ENCODE data around the gene SLC35E3.

Gene SLC35E3

GRCh38 chr12:68771223-68771925 is 25.4 kb downstream of the SLC35E3 start:
- no peak for DNase-seq

DNA sequence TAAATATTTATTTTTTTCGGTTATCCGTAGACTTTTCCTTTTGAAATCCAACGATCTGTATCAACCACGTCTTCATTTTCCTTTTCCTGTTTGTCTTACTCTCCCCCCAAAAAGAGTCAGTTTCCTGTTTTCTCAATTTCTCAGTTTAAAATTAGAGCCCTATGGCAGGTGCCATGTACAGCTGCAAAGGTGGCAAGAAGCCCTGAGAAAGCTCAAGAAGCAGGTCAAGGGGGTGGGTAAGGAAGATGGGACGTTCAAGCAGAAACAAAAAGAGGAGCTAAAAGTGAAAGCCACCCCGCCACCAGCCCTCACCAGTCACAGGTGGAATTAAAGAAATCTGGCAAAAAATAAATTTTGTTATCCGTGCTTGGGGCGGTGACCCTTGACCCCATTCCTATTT is 26.7 kb downstream of the SLC35E3 start:
- no peak for DNase-seq

DNA sequence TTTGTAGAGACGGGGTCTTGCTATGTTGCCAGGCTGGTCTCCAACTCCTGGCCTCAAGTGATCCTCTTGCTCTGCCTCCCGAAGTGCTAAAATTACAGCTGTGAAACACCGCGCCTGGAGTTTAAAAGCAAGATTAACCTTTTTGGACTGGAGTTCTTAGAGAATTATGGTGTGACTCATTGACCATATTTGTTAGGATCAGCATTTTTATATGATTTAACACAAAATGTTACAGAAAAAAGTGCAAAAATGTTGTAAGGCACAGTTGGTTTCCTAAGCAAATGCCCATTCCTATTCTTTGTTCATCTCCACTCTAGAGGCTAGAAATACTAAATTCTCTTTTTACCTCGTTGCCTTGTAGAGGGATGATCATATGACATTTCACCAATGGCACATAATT is 27.6 kb downstream of the SLC35E3 start:
- no peak for DNase-seq

DNA sequence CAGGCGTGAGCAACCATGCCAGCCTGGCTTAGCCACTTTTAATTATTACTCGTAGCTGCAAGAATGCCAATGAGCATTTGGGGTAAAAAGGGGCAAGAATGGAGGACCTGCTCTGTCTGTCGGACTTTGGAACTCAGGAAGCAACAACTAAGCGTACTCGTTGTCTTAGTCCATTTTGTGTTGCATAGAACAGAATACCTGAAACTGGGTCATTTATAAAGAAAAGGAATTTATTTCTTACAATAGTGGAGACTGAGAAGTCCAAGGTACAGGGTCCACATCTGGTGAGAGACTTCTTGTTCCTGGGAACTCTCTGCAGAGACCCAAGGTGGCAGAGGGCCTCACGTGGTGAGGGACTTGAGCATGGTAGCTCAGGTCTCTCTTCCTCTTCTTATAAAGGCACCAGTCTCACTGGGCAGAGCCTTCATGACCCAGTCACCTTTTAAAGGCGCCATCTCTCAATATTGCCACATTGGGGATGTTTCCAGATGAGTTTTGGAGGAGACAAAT is 29.2 kb downstream of the SLC35E3 start:
- no peak for DNase-seq

- DNase-seq = no peak
These were observed 31.1 kb downstream of the SLC35E3 start for GRCh38 chr12:68776976-68777610.

- DNase-seq = no peak
These were observed 33.3 kb downstream of the SLC35E3 start for GRCh38 chr12:68779280-68779679.

DNA sequence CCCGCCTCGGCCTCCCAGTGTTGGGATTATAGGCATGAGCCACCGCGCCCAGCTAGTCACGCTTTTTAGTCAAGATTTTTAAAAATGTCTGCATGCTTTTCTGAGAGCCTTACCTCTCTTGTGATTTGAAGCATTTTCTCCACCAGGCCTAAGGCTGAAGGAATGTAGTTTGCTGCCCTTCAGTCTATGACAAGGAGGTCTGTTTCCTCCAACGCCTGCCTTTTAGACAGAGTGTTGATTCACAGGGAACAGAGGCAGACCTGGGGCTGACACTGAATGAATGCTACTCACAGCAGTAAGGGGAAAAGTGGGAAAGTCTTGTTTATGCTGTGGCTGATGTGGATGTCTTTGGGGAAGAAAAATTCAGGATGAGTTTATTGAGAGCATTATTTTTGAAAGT is 34.8 kb downstream of the SLC35E3 start:
- no peak for DNase-seq

- no peak for DNase-seq
These were observed 35.8 kb downstream of the SLC35E3 start for GRCh38 chr12:68781728-68782127.

DNA sequence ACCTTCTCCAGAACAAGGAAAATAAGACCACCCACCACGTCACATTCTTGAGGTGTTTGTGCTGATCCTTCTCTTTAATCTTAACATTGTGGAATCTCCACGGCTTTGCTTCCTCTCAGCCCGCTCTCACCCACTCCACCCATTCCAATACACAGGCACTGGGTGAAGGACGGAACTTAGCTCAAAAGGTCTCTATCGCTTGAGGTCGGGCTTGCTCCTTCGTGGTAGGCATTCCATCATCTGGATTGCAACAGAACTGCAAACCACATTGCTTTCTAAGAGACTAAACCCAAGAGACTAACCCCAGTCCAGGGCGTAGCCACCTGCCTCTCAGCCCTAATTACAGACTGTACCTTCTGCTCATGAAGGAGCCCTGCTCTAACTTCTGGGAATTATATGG is 38.0 kb downstream of the SLC35E3 start:
- no peak for DNase-seq

GRCh38 chr12:68785358-68785757 is 39.4 kb downstream of the SLC35E3 start:
- DNase-seq = no peak

DNA sequence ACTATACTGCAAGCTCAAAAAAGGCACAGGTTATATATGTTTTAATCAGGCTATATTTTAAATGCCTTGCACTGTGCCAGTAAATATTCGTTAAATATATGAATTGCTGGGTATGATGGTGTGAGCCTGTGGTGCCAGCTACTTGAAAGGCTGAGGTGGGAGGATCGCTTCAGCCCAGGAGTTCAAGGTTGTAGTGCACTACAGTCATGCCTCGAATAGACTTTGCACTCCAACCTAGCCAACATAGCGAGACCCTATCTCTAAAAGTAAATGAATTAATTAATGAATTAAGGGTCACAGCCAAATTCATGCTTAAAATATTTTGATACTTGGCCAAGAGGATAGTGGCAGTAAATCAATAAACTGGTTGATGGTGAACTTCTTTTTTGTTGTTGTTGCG is 39.8 kb downstream of the SLC35E3 start:
- no peak for DNase-seq

GRCh38 chr12:68786929-68787328 is 41.0 kb downstream of the SLC35E3 start:
- DNase-seq = no peak

DNA sequence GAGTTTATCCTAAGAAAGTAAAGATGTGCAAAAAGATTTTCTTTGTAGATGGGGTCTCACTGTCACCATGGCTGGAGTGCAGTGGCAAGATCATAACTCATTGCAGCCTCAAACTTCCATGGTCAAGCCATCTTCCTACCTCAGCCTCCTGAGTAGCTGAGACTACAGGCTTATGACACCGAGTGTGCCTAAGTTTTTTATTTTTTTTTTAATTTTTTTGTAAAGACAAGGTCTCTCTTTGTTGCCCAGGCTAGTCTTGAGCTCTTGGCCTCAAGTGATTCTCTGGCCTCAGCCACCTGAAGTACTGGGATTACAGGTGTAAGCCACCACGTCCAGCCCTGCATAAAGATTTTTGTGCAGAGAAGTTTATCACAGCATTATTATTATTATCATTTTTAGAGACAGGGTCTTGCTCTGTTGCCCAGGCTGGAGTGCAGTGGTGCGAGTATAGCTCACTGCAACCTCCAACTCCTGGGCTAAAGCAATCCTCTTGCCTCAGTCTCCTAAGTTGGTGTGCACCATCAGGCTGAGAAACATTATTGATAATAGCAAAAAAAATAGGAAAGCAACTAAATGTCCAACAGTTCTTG is 42.7 kb downstream of the SLC35E3 start:
- no peak for DNase-seq

DNA sequence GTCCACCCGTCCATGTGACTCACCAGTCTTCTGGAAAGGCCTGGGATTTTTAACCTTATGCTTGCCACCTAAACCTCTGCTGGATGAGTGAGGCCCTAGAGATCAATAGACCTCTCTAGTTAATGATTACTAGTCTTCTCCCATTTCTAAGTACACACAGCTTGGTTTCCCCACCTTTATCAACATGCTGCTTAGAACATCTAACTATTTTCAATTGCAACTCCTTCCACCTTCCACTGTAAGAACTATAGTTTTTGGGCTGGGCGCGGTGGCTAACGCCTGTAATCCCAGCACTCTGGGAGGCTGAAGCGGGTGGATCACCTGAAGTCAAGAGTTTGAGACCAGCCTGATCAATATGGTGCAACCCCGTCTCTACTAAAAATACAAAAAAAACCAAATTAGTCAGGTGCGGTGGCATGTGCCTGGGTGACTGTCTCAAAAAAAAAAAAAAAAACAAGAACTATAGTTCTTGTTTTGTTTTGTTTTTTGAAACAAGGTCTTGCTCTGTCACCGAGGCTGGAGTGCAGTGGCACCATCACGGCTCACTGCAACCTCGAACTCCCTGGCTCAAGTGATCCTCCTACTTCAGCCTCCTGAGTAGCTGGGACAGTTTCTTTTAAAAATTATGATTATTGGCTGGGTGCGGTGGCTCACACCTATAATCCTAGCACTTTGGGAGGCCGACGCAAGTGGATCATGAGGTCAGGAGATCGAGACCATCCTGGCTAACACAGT is 43.3 kb downstream of the SLC35E3 start:
- no peak for DNase-seq

DNA sequence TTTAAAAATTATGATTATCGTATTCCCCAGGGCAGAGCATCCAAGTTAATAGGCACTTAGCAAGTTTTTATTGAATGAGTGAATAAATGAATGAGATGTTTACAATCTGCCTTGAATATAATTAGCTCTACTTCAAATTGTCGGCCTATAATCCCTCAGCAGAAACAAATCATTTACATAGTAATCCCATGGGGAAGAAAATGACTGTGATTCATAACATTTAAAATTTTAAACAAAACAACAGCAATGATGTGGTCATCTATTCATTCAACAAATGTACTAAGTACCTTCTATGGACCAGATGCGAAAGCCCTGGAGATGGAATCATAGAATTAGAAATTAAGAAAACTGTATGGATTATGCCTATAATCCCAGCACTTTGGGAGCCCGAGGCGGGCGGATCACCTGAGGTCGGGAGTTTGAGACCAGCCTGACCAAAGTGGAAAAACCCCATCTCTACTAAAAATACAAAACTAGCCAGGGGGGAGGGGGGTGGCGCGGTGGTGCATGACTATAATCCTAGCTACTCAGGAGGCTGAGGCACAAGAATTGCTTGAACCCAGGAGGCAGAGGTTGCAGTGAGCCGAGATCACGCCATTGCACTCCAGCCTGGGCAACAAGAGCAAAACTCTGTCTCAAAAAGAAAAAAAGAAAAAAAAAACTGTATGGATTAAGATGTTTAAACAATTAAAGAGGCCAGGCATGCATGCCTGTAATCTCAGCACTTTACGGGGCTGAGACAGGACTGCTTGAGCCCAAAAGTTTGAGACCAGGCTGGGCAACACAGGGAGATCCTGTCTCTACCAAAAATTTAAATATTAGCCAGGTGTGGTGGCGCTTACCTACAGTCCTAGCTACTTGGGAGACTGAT is 44.3 kb downstream of the SLC35E3 start:
- no peak for DNase-seq

DNA sequence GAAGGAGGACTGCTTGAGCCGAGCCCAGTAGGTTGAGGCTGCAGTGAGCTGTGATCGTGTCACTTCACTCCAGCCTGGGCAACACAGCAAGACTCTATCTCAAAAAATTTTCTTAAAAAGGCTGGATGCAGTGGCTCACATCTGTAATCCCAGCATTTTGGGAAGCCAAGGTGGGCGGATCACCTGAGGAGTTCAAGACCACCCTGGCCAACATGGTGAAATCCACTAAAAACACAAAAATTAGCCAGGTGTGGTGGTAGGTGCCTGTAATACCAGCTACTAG is 44.9 kb downstream of the SLC35E3 start:
- no peak for DNase-seq

- DNase-seq = no peak
These were observed 46.0 kb downstream of the SLC35E3 start for GRCh38 chr12:68791897-68792481.

DNA sequence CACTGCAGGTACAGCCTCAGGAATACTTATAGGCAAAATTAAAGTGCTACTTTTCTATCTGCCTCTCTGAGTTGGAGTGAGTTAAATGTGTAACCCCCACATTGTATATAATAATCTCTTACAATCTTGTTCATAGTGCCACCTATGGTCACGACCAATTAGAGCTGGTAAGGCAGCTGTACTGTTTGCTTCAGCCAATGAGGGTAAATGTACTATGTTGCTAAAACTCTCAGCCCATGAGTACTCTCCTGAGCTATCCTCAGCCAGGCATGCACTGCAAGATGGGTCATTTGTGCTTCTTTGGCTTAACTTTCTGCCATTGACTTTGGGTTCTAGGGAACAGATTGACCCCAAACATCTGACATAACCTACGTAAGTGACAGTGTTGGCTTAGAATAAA is 47.0 kb downstream of the SLC35E3 start:
- DNase-seq = peak; percentile 83

DNA sequence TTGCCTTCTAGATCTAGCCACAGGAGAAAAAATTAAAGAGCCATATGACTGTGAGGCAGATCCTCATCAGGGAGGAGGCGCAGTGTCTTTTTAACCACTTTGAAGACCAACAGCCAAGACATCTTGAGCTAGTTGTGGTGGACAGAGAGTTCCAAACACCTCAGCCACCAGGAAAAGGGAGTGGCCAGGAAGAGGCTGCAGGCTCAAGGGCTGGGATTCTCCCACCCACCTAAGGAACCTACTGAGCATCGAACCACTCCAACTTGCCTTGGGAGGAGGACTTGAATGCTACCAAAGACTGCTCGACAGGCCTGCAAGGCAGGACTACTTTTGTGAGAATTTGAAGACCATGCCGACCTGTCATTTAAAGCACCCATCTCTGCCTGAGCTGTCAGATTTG is 47.5 kb downstream of the SLC35E3 start:
- no peak for DNase-seq

DNA sequence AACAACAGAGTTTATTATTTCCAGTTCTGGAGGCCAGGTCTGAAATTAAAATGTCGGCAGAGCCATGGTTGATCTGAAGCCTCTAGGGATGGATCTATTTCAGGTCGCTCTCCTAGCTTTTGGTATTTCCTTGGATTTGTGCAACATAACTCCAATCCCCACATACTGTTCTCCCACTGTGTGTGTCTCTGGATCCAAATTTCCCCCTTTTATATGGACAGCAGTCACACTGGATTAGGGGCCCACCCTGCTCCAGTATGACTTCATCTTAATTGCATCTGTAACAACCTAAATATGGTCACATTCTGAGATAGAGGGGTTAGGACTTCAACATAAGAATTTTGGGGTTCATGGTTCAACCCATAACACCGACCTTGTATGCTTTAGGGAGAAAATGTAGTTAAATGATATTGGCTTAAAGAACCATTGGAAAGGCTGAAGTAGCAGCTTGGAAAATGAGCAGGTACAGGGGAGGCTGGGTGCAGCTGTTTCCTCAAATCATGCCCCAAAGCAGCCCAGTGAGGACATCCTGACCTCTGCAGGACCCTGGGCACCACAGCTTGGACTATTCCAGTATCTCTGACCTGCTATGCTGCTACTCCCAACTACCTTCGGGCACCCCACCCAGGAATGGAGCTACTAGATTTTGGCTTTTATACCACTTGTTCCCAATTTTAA is 48.1 kb downstream of the SLC35E3 start:
- DNase-seq = no peak

GRCh38 chr12:68794653-68795251 is 48.8 kb downstream of the SLC35E3 start:
- no peak for DNase-seq
